ENCODE data around the gene DOLPP1. TPM values are rescaled to one million over a fixed set of nuclear protein-coding genes. Genes with fewer than 3 reads are reported as not detected.

The DOLPP1 gene
- total RNA-seq, 1 experiment from 2014 or later: 24.4 TPM

GRCh38 chr9:129060991-129061390, 19.9 kb upstream of the DOLPP1 start:
- in situ Hi-C loops (cut with HindIII; ENCODE audit: low sequenced_read_pairs): no loop called here
- no peak for DNase-seq (ENCODE audit: low spot score)

GRCh38 chr9:129063061-129063460, 17.9 kb upstream of the DOLPP1 start:
- in situ Hi-C loops (cut with HindIII; ENCODE audit: low sequenced_read_pairs): no loop called here
- no peak for DNase-seq (ENCODE audit: low spot score)

- no peak for DNase-seq (ENCODE audit: low spot score)
- in situ Hi-C loops (cut with HindIII; ENCODE audit: low sequenced_read_pairs): no loop called here
Measured at GRCh38 chr9:129064499-129064908, 16.4 kb upstream of the DOLPP1 start.

- DNase-seq (ENCODE audit: low spot score): no peak
- in situ Hi-C loops (cut with HindIII; ENCODE audit: low sequenced_read_pairs): no loop called here
Measured at GRCh38 chr9:129068110-129068509, 12.8 kb upstream of the DOLPP1 start.

GRCh38 chr9:129068990-129069861, 11.7 kb upstream of the DOLPP1 start:
- DNase-seq (ENCODE audit: low spot score): no peak
- in situ Hi-C loops (cut with HindIII; ENCODE audit: low sequenced_read_pairs): no loop called here

- in situ Hi-C loops (cut with HindIII; ENCODE audit: low sequenced_read_pairs): no loop called here
- DNase-seq (ENCODE audit: low spot score): no peak
Measured at GRCh38 chr9:129069862-129070641, 10.9 kb upstream of the DOLPP1 start.

GRCh38 chr9:129070696-129071525, 10.0 kb upstream of the DOLPP1 start:
- no peak for DNase-seq (ENCODE audit: low spot score)
- in situ Hi-C loops (cut with HindIII; ENCODE audit: low sequenced_read_pairs): no loop called here

- in situ Hi-C loops (cut with HindIII; ENCODE audit: low sequenced_read_pairs): no loop called here
- DNase-seq (ENCODE audit: low spot score): no peak
Measured at GRCh38 chr9:129071526-129072126, 9.3 kb upstream of the DOLPP1 start.

GRCh38 chr9:129072171-129072570, 8.7 kb upstream of the DOLPP1 start:
- DNase-seq (ENCODE audit: low spot score): no peak
- in situ Hi-C loops (cut with HindIII; ENCODE audit: low sequenced_read_pairs): no loop called here

- in situ Hi-C loops (cut with HindIII; ENCODE audit: low sequenced_read_pairs): no loop called here
- no peak for DNase-seq (ENCODE audit: low spot score)
Measured at GRCh38 chr9:129073404-129073803, 7.5 kb upstream of the DOLPP1 start.

- DNase-seq (ENCODE audit: low spot score): no peak
- in situ Hi-C loops (cut with HindIII; ENCODE audit: low sequenced_read_pairs): no loop called here
Measured at GRCh38 chr9:129074106-129074505, 6.8 kb upstream of the DOLPP1 start.

- no peak for DNase-seq (ENCODE audit: low spot score)
- in situ Hi-C loops (cut with HindIII; ENCODE audit: low sequenced_read_pairs): no loop called here
Measured at GRCh38 chr9:129075996-129076639, 4.8 kb upstream of the DOLPP1 start.

- in situ Hi-C loops (cut with HindIII; ENCODE audit: low sequenced_read_pairs): no loop called here
- DNase-seq (ENCODE audit: low spot score): no peak
Measured at GRCh38 chr9:129076640-129077037, 4.3 kb upstream of the DOLPP1 start.

- in situ Hi-C loops (cut with HindIII; ENCODE audit: low sequenced_read_pairs): no loop called here
- DNase-seq (ENCODE audit: low spot score): no peak
Measured at GRCh38 chr9:129077236-129077635, 3.7 kb upstream of the DOLPP1 start.

GRCh38 chr9:129078691-129079503, 2.0 kb upstream of the DOLPP1 start:
- no peak for DNase-seq (ENCODE audit: low spot score)
- in situ Hi-C loops (cut with HindIII; ENCODE audit: low sequenced_read_pairs): no loop called here

GRCh38 chr9:129079829-129080228, 1.1 kb upstream of the DOLPP1 start:
- in situ Hi-C loops (cut with HindIII; ENCODE audit: low sequenced_read_pairs): no loop called here

GRCh38 chr9:129080298-129080600, 662 bp upstream of the DOLPP1 start:
- in situ Hi-C loops (cut with HindIII; ENCODE audit: low sequenced_read_pairs): no loop called here
- no peak for DNase-seq (ENCODE audit: low spot score)

More at GRCh38 chr9:129079829-129080228, 1.1 kb upstream of the DOLPP1 start:
- no peak for DNase-seq (ENCODE audit: low spot score)

- in situ Hi-C loops (cut with HindIII; ENCODE audit: low sequenced_read_pairs): no loop called here
Measured at GRCh38 chr9:129081388-129081904, 535 bp downstream of the DOLPP1 start.

More at GRCh38 chr9:129081388-129081904, 535 bp downstream of the DOLPP1 start:
- DNase-seq (ENCODE audit: low spot score): no peak

All from G401 (cell line).